CD14-positive monocyte (primary cell): ENCODE data around the gene SH2B3. TPM values are rescaled to one million over a fixed set of nuclear protein-coding genes. Genes with fewer than 3 reads are reported as not detected.
"Not testable (repeated sequence)": the region's sequence is repeated elsewhere in the genome, so short reads cannot be mapped to it uniquely, and the experiment has no call there.

Experiments
- DNase-seq, 3 donors: peaks; one replicate each; pipeline ENCODE4 v3.0.0-alpha.2; 2011 to 2022
- H2AFZ ChIP-seq: 2 replicates; pipeline ENCODE4 v1.6.0; 2012; ENCODE audit warnings: mild to moderate bottlenecking, low read depth, low read length, inconsistent platforms; ENCODE audit not compliant: insufficient read depth, poor library complexity, severe bottlenecking
- H3K27ac ChIP-seq, 2 donors: 1 replicate in 1 of 2; 2 replicates in 1 of 2; pipeline ENCODE4 v1.5.1; 2012 to 2013; ENCODE audit warnings: low read length in 2 of 2, control low read depth in 1 of 2, inconsistent platforms in 1 of 2, low read depth in 1 of 2, mild to moderate bottlenecking in 1 of 2
- H3K27me3 ChIP-seq, 2 donors: one replicate each; pipeline versions ENCODE4 v1.6.0 to v1.6.1; 2011 to 2013; ENCODE audit warnings: low read length in 2 of 2; ENCODE audit not compliant: control insufficient read depth in 2 of 2, insufficient read depth in 2 of 2
- H3K36me3 ChIP-seq, 2 donors: replicated peaks in 1 of 2; 1 replicate in 1 of 2; 2 replicates in 1 of 2; pipeline versions ENCODE4 v1.5.1 to v1.6.1; 2012 to 2013; ENCODE audit warnings: low read length in 2 of 2, control low read depth in 1 of 2, inconsistent platforms in 1 of 2, mild to moderate bottlenecking in 1 of 2; ENCODE audit not compliant: insufficient read depth in 2 of 2, control insufficient read depth in 1 of 2
- H3K4me1 ChIP-seq, 2 donors: 1 replicate in 1 of 2; 2 replicates in 1 of 2; pipeline versions ENCODE4 v1.5.1 to v1.6.1; 2012 to 2013; ENCODE audit warnings: low read length in 2 of 2, control low read depth in 1 of 2, inconsistent platforms in 1 of 2, mild to moderate bottlenecking in 1 of 2, moderate library complexity in 1 of 2; ENCODE audit not compliant: insufficient read depth in 2 of 2, control insufficient read depth in 1 of 2
- H3K4me2 ChIP-seq: replicated peaks from 2 replicates; pipeline ENCODE3; 2012; ENCODE audit warnings: low read length, moderate library complexity, mild to moderate bottlenecking; ENCODE audit not compliant: poor library complexity, severe bottlenecking; ENCODE audit errors: extremely low read depth
- H3K4me3 ChIP-seq, 3 experiments: fragments of 200-600 bp in 1 of 3; sonication (generic) in 1 of 3; replicated peaks in 1 of 3; 1 replicate in 2 of 3; 2 replicates in 1 of 3; pipeline ENCODE4 v1.5.1; 2011 to 2013; ENCODE audit warnings: low read length in 3 of 3, mild to moderate bottlenecking in 3 of 3, control low read depth in 2 of 3, low read depth in 2 of 3, inconsistent platforms in 1 of 3, moderate library complexity in 1 of 3
- H3K79me2 ChIP-seq: 2 replicates; pipeline ENCODE4 v1.6.0; 2012; ENCODE audit warnings: mild to moderate bottlenecking, control low read depth, inconsistent platforms, low read length, moderate library complexity; ENCODE audit not compliant: insufficient read depth
- H3K9ac ChIP-seq: 2 replicates; pipeline ENCODE4 v1.6.0; 2017; ENCODE audit warnings: low read length, mild to moderate bottlenecking; ENCODE audit not compliant: insufficient read depth, poor library complexity, severe bottlenecking
- H3K9me3 ChIP-seq, 2 donors: replicated peaks in 1 of 2; 1 replicate in 1 of 2; 2 replicates in 1 of 2; pipeline versions ENCODE4 v1.5.1 to v1.6.1; 2012 to 2013; ENCODE audit warnings: low read length in 2 of 2, control low read depth in 1 of 2; ENCODE audit not compliant: control insufficient read depth in 1 of 2, insufficient read depth in 1 of 2
- H4K20me1 ChIP-seq: 2 replicates; pipeline ENCODE4 v1.6.0; 2012; ENCODE audit warnings: mild to moderate bottlenecking, low read length, control low read depth, moderate library complexity; ENCODE audit not compliant: insufficient read depth
- H3K27ac Mint-ChIP-seq, 7 donors: one replicate each; pipeline ENCODE4 v1.8.0; 2020; ENCODE audit warnings: mild to moderate bottlenecking in 7 of 7, mixed read lengths in 7 of 7, moderate library complexity in 6 of 7, inconsistent platforms in 2 of 7
- H3K27me3 Mint-ChIP-seq, 3 donors: one replicate each; pipeline ENCODE4 v1.8.0; 2021 to 2022; ENCODE audit warnings: low read depth in 3 of 3, mild to moderate bottlenecking in 3 of 3, mixed read lengths in 3 of 3, moderate library complexity in 3 of 3, inconsistent platforms in 1 of 3
- H3K36me3 Mint-ChIP-seq, 2 donors: one replicate each; pipeline ENCODE4 v1.8.0; 2020; ENCODE audit warnings: mixed read lengths in 2 of 2, inconsistent platforms in 1 of 2, mild to moderate bottlenecking in 1 of 2
- H3K4me1 Mint-ChIP-seq: one replicate; pipeline ENCODE4 v1.8.0; 2020; ENCODE audit warnings: mild to moderate bottlenecking, mixed read lengths
- H3K4me3 Mint-ChIP-seq, 2 donors: one replicate each; pipeline ENCODE4 v1.8.0; 2020; ENCODE audit warnings: mild to moderate bottlenecking in 2 of 2, mixed read lengths in 2 of 2, moderate library complexity in 1 of 2
- H3K9me3 Mint-ChIP-seq, 7 donors: one replicate each; pipeline ENCODE4 v1.8.0; 2020 to 2022; ENCODE audit warnings: mixed read lengths in 7 of 7, mild to moderate bottlenecking in 6 of 7, moderate library complexity in 6 of 7, inconsistent platforms in 2 of 7
- WGBS: methylation state at CpG from one replicate; pipeline ENCODE4 v1.1.5; 2013; ENCODE audit warnings: missing lambda C conversion rate; ENCODE audit not compliant: insufficient coverage; 5-methylcytosine and 5-hydroxymethylcytosine counted together
- intact Hi-C, 2 donors: fragments of 100-400 bp; cut with micrococcal nuclease; formaldehyde crosslinking; loops; one replicate each; pipeline versions ENCODE4 v1.15.0 to v1.15.1; 2023
- polyA plus RNA-seq, 3 donors: library from polyadenylated mRNA; depleted of rRNA in 1 of 3; unstranded in 2 of 3; stranded (reverse) in 1 of 3; fragments of 300-500 nt in 2 of 3; fragments of >200 nt in 1 of 3; fragmentation: Illumina TruSeq in 2 of 3; gene quantifications; 1 replicate in 2 of 3; 2 replicates in 1 of 3; pipeline ENCODE4 v1.2.3, GENCODE V29; 2012 to 2021
- TF ChIP-seq, protein P1 (sequence below): fragments of 200-600 bp; IDR thresholded peaks from one replicate; pipeline ENCODE4 v1.8.0; 2022; ENCODE audit warnings: antibody characterized with exemption, mild to moderate bottlenecking

SH2B3 gene
- polyA plus RNA-seq, 3 donors = 15.2 to 136 (median 33.5) TPM

DNA sequence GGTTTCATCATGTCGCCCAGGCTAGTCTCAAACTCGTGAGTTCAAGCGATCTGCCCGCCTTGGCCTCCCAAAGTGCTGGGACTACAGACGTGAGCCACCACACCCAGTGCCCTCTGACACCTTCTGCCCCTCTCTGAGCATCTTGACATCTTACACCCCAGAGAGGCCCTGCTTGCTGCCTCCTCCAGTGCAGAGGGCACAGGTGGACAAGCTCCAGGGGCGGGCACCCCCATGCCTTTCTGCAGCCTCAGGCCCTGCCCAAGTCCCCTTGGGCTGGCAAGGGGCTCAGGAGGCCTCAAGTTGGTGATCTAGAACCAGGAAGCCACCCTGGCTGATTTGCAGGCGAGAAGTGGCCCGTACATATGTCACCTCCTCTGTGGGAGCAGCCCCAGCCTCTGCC lies 11.2 kb upstream of the SH2B3 start:
- H3K4me3 Mint-ChIP-seq = no peak overlapping the region
- DNase-seq = no peak
- H3K4me1 Mint-ChIP-seq = peaks cover 79% of the 10 kb centered on the region
- Histone ChIP-seq H3K36me3 (no peaks in the 10 kb centered on the region), H3K27me3 (no peaks in the 10 kb centered on the region), H2AFZ (no peak overlapping the region), H3K79me2 (no peaks in the 10 kb centered on the region), H3K9me3 (no peaks in the 10 kb centered on the region), H3K4me2 (no peak overlapping the region), H4K20me1 (no peaks in the 10 kb centered on the region), H3K4me1 (peaks cover 93 to 100% of the 10 kb centered on the region in 2 donors), H3K4me3 (peak overlapping the region in 1 of 3 experiments; percentile 6), H3K9ac (no peak overlapping the region), H3K27ac (peak overlapping the region; percentile 53 to 77)
- WGBS = 79% methylated on average over 4 of the region's 8 CpGs
- H3K27me3 Mint-ChIP-seq = peaks cover 0 to under 1% (median 0%) of the 10 kb centered on the region in 3 donors
- no peaks in the 10 kb centered on the region for H3K36me3 Mint-ChIP-seq
- peak overlapping the region; percentile 92 to 96 (median 95) for H3K27ac Mint-ChIP-seq
- intact Hi-C loops = no loop called here
- no peaks in the 10 kb centered on the region for H3K9me3 Mint-ChIP-seq
- TF ChIP-seq, protein P1, sequence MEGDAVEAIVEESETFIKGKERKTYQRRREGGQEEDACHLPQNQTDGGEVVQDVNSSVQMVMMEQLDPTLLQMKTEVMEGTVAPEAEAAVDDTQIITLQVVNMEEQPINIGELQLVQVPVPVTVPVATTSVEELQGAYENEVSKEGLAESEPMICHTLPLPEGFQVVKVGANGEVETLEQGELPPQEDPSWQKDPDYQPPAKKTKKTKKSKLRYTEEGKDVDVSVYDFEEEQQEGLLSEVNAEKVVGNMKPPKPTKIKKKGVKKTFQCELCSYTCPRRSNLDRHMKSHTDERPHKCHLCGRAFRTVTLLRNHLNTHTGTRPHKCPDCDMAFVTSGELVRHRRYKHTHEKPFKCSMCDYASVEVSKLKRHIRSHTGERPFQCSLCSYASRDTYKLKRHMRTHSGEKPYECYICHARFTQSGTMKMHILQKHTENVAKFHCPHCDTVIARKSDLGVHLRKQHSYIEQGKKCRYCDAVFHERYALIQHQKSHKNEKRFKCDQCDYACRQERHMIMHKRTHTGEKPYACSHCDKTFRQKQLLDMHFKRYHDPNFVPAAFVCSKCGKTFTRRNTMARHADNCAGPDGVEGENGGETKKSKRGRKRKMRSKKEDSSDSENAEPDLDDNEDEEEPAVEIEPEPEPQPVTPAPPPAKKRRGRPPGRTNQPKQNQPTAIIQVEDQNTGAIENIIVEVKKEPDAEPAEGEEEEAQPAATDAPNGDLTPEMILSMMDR = no peak

DNA sequence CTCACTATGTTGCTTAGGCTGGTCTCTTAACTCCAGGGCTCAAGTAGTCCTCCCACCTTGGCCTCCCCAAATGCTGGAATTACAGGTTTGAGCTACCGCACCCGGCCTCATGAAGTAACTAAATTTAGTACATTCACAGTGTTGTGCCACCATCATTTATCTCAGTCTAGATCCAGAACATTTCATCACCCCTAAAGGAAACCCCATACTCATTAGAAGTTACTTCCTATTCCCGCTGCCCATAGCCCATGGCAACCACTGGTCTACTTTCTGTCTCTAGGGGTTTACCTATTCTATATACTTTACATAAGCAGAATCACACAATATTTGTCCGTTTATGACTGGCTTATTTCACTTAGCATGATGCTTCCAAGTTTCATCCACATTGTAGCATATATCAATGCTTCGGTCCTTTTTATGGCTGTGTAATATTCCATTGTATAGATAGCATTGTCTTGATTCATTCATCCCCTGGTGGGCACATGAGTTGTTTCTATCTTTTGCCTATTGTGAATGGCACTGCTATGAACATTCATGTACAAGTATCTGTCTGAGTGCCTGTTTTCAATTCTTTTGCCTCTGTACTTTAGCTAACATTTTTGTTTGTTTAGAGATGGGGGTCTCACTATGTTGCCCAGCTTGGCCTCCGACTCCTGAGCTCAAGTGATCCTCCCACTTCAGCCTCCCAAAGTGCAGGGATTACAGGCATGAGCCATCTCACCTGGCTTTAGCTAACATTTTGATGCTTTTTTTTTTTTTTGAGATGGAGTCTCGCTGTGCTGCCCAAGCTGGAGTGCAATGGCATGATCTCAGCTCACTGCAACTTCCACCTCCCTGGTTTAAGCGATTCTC lies 10.2 kb upstream of the SH2B3 start:
- intact Hi-C loops = loop anchor here in 1 of 2 donors (2.0 kb wide), 1 partner anchor 55 kb away; no protein-coding TSS in a partner anchor
- 0% methylated on average over 3 of the region's 8 CpGs for WGBS

DNA sequence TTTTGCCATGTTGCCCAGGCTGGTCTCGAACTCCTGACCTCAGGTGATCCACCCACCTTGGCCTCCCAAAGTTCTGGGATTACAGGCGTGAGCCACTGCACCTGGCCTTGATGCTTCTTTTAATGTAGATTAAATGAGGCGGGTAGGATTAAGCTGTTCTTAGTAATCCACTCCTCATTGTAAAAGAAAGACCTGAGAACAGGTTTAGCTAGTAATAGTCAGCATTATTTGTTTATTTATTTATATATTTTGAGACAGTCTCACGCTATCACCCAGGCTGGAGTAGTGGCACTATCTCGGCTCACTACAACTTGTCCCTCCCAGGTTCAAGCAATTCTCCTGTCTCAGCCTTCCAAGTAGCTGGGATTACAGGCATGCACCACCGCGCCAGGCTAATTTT lies 9.5 kb upstream of the SH2B3 start:
- H3K27me3 ChIP-seq, H3K4me3 ChIP-seq, DNase-seq, H4K20me1 ChIP-seq, H3K27me3 Mint-ChIP-seq, H3K36me3 Mint-ChIP-seq, H3K4me2 ChIP-seq, H3K79me2 ChIP-seq, H3K9ac ChIP-seq, H3K9me3 Mint-ChIP-seq, H3K9me3 ChIP-seq, H3K4me3 Mint-ChIP-seq, H3K36me3 ChIP-seq, H2AFZ ChIP-seq: not testable (repeated sequence)
- Histone ChIP-seq H3K27ac (peak overlapping the region in 1 of 2 donors; percentile 82), H3K4me1 (peaks cover 83 to 92% of the 10 kb centered on the region in 2 donors)
- intact Hi-C loops = loop anchor here in 1 of 2 donors (2.0 kb wide), 1 partner anchor 55 kb away; no protein-coding TSS in a partner anchor
- Mint-ChIP-seq H3K27ac (peak overlapping the region in 5 of 7 donors; percentile 92 to 99 (median 98)), H3K4me1 (peaks cover 75% of the 10 kb centered on the region)
- WGBS = 88% methylated on average over 3 of the region's 7 CpGs

More for the DNA sequence above, 10.2 kb upstream of the SH2B3 start:
- Histone ChIP-seq H3K9ac (no peak overlapping the region), H3K79me2 (no peaks in the 10 kb centered on the region), H3K27me3 (no peaks in the 10 kb centered on the region), H3K4me2 (no peak overlapping the region), H4K20me1 (no peaks in the 10 kb centered on the region), H3K9me3 (no peaks in the 10 kb centered on the region), H3K4me1 (peaks cover 90 to 99% of the 10 kb centered on the region in 2 donors), H3K36me3 (no peaks in the 10 kb centered on the region), H3K4me3 (no peak overlapping the region), H2AFZ (no peak overlapping the region), H3K27ac (no peak overlapping the region)
- Mint-ChIP-seq H3K4me3 (no peak overlapping the region), H3K27me3 (peaks cover 0 to 6% (median 0%) of the 10 kb centered on the region in 3 donors), H3K4me1 (peaks cover 79% of the 10 kb centered on the region), H3K36me3 (no peaks in the 10 kb centered on the region), H3K9me3 (no peaks in the 10 kb centered on the region), H3K27ac (peak overlapping the region; percentile 54 to 93 (median 88))
- peak in 2 of 3 donors; percentile 73 to 75 for DNase-seq
- TF ChIP-seq, protein P1 = no peak
